Adrenal gland (tissue), 5 donors: ENCODE results near the gene CYB561.

Experiments
- CTCF ChIP-seq, 6 experiments: fragments of 450-650 bp in 4 of 6; fragments of 200-600 bp in 2 of 6; sonication (generic) in 1 of 6; IDR thresholded peaks; 1 replicate in 5 of 6; 2 replicates in 1 of 6; pipeline versions ENCODE4 v1.5.1 to v1.8.0; 2016 to 2021; ENCODE audit warnings: antibody characterized with exemption in 6 of 6, mild to moderate bottlenecking in 2 of 6, moderate library complexity in 1 of 6
- POLR2A ChIP-seq, 2 donors: fragments of 450-650 bp; IDR thresholded peaks; one replicate each; pipeline ENCODE4 v1.6.1; 2017; ENCODE audit warnings: antibody characterized with exemption in 2 of 2, mild to moderate bottlenecking in 2 of 2, moderate library complexity in 1 of 2
- donor health status: DM: no; HTN: no; CAD: no.

GRCh38 chr17:63412234-63412633, 33.9 kb downstream of the CYB561 start:
- TF ChIP-seq CTCF (IDR thresholded peaks at IDR 0.05) (no peak), POLR2A (IDR thresholded peaks at IDR 0.05) (no peak)
